Endothelial cell of umbilical vein (primary cell): ENCODE measurements around the gene UPK3A. TPM values are rescaled to one million over a fixed set of nuclear protein-coding genes. Genes with fewer than 3 reads are reported as not detected.

ENCODE experiments used
- BruUV-seq: library from RNA; stranded (reverse); fragments of 400-500 nt; replicated peaks from 2 replicates; lab custom pipeline; 2021; lab: Mats Ljungman, UMichigan
- CTCF ChIA-PET: fragments of 300-600, 350-600 bp; sonication (Branson Sonifier 250); formaldehyde crosslinking; loops from one replicate; lab custom pipeline; 2021; ENCODE audit warnings: antibody characterized with exemption, inconsistent platforms; lab: Charles Lee
- POLR2A ChIA-PET: fragments of 300-600, 350-600 bp; sonication (Branson Sonifier 250); formaldehyde crosslinking; loops from one replicate; lab custom pipeline; 2021; ENCODE audit warnings: antibody characterized with exemption, inconsistent platforms; lab: Charles Lee
- DNase-seq: peaks from one replicate; pipeline ENCODE4 v3.0.0-alpha.2; 2011; ENCODE audit warnings: low read depth, low spot score
- FAIRE-seq: peaks from 2 replicates; lab custom pipeline; 2011; peaks lifted over from hg19 to GRCh38; lab: Jason Lieb, UNC
- H2AFZ ChIP-seq: 2 replicates; pipeline ENCODE4 v1.6.0; 2012; ENCODE audit warnings: low read depth, low read length, control low read depth, inconsistent platforms
- H3K27ac ChIP-seq: 2 replicates; pipeline ENCODE4 v1.5.1; 2011; ENCODE audit warnings: low read depth, mild to moderate bottlenecking, control low read depth, low read length, moderate library complexity; ENCODE audit not compliant: insufficient read depth
- H3K27me3 ChIP-seq, 2 experiments: 2 replicates each; pipeline versions ENCODE4 v1.6.0 to v1.6.1; 2011; ENCODE audit warnings: low read length in 2 of 2, mixed read lengths in 1 of 2; ENCODE audit not compliant: control insufficient read depth in 2 of 2, insufficient read depth in 2 of 2
- H3K36me3 ChIP-seq, 2 experiments: 2 replicates in 1 of 2; 3 replicates in 1 of 2; pipeline ENCODE4 v1.5.1; 2011; ENCODE audit warnings: low read length in 2 of 2, mild to moderate bottlenecking in 1 of 2, moderate library complexity in 1 of 2; ENCODE audit not compliant: control insufficient read depth in 2 of 2, insufficient read depth in 2 of 2; ENCODE audit errors: extremely low read depth in 1 of 2
- H3K4me1 ChIP-seq: 3 replicates; pipeline ENCODE4 v1.5.1; 2011; ENCODE audit warnings: mild to moderate bottlenecking, low read length; ENCODE audit not compliant: control insufficient read depth, insufficient read depth; ENCODE audit errors: extremely low read depth
- H3K4me2 ChIP-seq: 2 replicates; pipeline ENCODE4 v1.6.1; 2011; ENCODE audit warnings: low read length, control low read depth, mixed read lengths; ENCODE audit not compliant: insufficient read depth
- H3K4me3 ChIP-seq, 3 experiments: fragments of 200-600 bp in 1 of 3; sonication (generic), shearing (Covaris generic) in 1 of 3; replicated peaks in 1 of 3; 2 replicates each; pipeline ENCODE4 v1.5.1; 2011 to 2016; ENCODE audit warnings: control low read depth in 3 of 3, low read length in 3 of 3, mild to moderate bottlenecking in 2 of 3, inconsistent platforms in 1 of 3, low read depth in 1 of 3, moderate library complexity in 1 of 3; ENCODE audit not compliant: insufficient read depth in 1 of 3
- H3K79me2 ChIP-seq: 2 replicates; pipeline ENCODE4 v1.6.0; 2012; ENCODE audit warnings: low read length, inconsistent platforms; ENCODE audit not compliant: control insufficient read depth, insufficient read depth
- H3K9ac ChIP-seq: replicated peaks from 2 replicates; pipeline ENCODE3; 2011; ENCODE audit warnings: low read length, control low read depth; ENCODE audit not compliant: insufficient read depth; ENCODE audit errors: extremely low read depth
- H3K9me1 ChIP-seq: replicated peaks from 3 replicates; pipeline ENCODE4 v1.6.0; 2011; ENCODE audit warnings: mild to moderate bottlenecking, low read length; ENCODE audit not compliant: control insufficient read depth, insufficient read depth; ENCODE audit errors: extremely low read depth
- H3K9me3 ChIP-seq: replicated peaks from 2 replicates; pipeline ENCODE4 v1.5.1; 2012; ENCODE audit warnings: low read length, inconsistent platforms; ENCODE audit not compliant: control insufficient read depth, insufficient read depth
- H4K20me1 ChIP-seq: replicated peaks from 2 replicates; pipeline ENCODE3; 2011; ENCODE audit warnings: mild to moderate bottlenecking, low read length; ENCODE audit not compliant: control insufficient read depth, insufficient read depth; ENCODE audit errors: extremely low read depth
- EZH2 ChIP-seq: IDR thresholded peaks from 2 replicates; pipeline ENCODE4 v1.6.1; 2012; ENCODE audit warnings: borderline replicate concordance, low read depth, mild to moderate bottlenecking, moderate library complexity, low read length, inconsistent platforms; ENCODE audit not compliant: severe bottlenecking
- FOS ChIP-seq: IDR thresholded peaks from 2 replicates; pipeline ENCODE4 v1.6.1; 2011; ENCODE audit warnings: mild to moderate bottlenecking, low read length, moderate library complexity, borderline replicate concordance; ENCODE audit not compliant: insufficient read depth
- GATA2 ChIP-seq: IDR thresholded peaks from 2 replicates; pipeline ENCODE4 v1.7.0; 2011; ENCODE audit warnings: low read depth, mild to moderate bottlenecking, moderate library complexity, mixed read lengths, low read length; ENCODE audit not compliant: insufficient read length, insufficient read depth
- JUN ChIP-seq: IDR thresholded peaks from 2 replicates; pipeline ENCODE4 v1.6.1; 2011; ENCODE audit warnings: borderline replicate concordance, low read depth; ENCODE audit not compliant: insufficient read length, insufficient read depth
- MYC ChIP-seq: IDR thresholded peaks from one replicate; pipeline ENCODE4 v1.6.1; 2011; ENCODE audit warnings: mild to moderate bottlenecking, low read depth, low read length
- POLR2A ChIP-seq: IDR thresholded peaks from 2 replicates; pipeline ENCODE4 v1.6.1; 2012; ENCODE audit warnings: low read depth, mild to moderate bottlenecking, control low read depth, low read length
- POLR2AphosphoS5 ChIP-seq: IDR thresholded peaks from 2 replicates; pipeline ENCODE4 v1.6.1; 2012; ENCODE audit warnings: low read depth, mild to moderate bottlenecking, control low read depth, low read length, moderate library complexity; ENCODE audit not compliant: insufficient read depth
- dilution Hi-C: fragments of 300-500 bp; cut with MboI; formaldehyde crosslinking; loops from one replicate; pipeline ENCODE4 v1.15.0; 2019; ENCODE audit warnings: low sequenced_read_pairs; ENCODE audit not compliant: extremely low pct_ligation_motif_present
- intact Hi-C: fragments of 100-400 bp; cut with micrococcal nuclease; formaldehyde crosslinking; loops from one replicate; pipeline ENCODE4 v1.10.0; 2022
- polyA plus RNA-seq, 4 experiments: library from polyadenylated mRNA; depleted of rRNA in 3 of 4; stranded (reverse) in 3 of 4; unstranded in 1 of 4; fragments of >200 nt; gene quantifications; 2 replicates each; pipeline versions ENCODE4 v1.2.1 to v1.2.3, GENCODE V29; 2011 to 2012; ENCODE audit warnings: missing spikeins in 1 of 4
- total RNA-seq: library from RNA; stranded (reverse); gene quantifications from 2 replicates; pipeline ENCODE4 v1.2.3, GENCODE V29; 2021
- TF ChIP-seq, protein P1 (sequence below): IDR thresholded peaks from 2 replicates; pipeline ENCODE4 v1.6.1; 2011; ENCODE audit not compliant: insufficient read depth, insufficient read length
- TF ChIP-seq, protein P2 (sequence below), 2 donors: IDR thresholded peaks; 1 replicate in 1 of 2; 2 replicates in 1 of 2; pipeline ENCODE4 v1.5.1; 2011; ENCODE audit warnings: low read length in 2 of 2, mild to moderate bottlenecking in 2 of 2, moderate library complexity in 2 of 2, control low read depth in 1 of 2, inconsistent platforms in 1 of 2, low read depth in 1 of 2; ENCODE audit not compliant: insufficient read depth in 1 of 2; ENCODE audit errors: extremely low read depth in 1 of 2

UPK3A gene
- total and polyA plus RNA-seq, 2 donors (not counting 3 experiments of a cell fraction or from before 2014, with no cell fraction given), result not detected

DNA sequence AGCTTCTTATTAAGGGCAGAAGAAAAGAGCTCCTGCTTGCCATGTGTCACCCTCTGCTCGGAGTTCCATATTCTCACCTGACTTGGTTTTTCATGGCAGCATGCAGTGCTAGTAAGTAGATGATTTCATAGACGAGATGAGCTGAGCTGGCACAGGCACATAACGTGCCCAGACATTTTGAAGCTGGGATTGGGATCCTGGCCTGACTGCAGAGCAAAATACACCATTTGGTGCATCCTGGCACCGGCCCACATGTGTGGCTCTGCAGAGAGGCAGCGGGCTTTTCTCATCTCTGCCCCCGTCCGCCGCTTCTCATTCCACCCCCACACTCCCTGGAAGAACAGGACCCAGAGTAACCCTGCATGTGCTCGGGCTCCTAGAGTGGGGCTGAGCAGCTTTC, 49.8 kb downstream of the UPK3A start:
- dilution Hi-C loops, result no loop called here

More for the DNA sequence above, 49.8 kb downstream of the UPK3A start:
- Histone ChIP-seq H3K4me2 (no peak overlapping the region), H3K36me3 (peaks cover 5 to 16% of the 10 kb centered on the region in 2 experiments), H3K4me1 (peaks cover 22% of the 10 kb centered on the region), H3K9me1 (no peaks in the 10 kb centered on the region), H3K9ac (no peak overlapping the region), H4K20me1 (no peaks in the 10 kb centered on the region), H3K27me3 (no peaks in the 10 kb centered on the region), H3K79me2 (no peaks in the 10 kb centered on the region), H2AFZ (no peak overlapping the region), H3K4me3 (no peak overlapping the region), H3K9me3 (no peaks in the 10 kb centered on the region), H3K27ac (no peak overlapping the region)
- TF ChIP-seq POLR2AphosphoS5, result no peak
- no peak for TF ChIP-seq FOS
- no peak for TF ChIP-seq JUN
- TF ChIP-seq, protein P1, sequence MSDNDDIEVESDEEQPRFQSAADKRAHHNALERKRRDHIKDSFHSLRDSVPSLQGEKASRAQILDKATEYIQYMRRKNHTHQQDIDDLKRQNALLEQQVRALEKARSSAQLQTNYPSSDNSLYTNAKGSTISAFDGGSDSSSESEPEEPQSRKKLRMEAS, result no peak
- TF ChIP-seq GATA2, result no peak
- TF ChIP-seq EZH2, result no peak
- no peak for TF ChIP-seq MYC
- TF ChIP-seq, protein P2, sequence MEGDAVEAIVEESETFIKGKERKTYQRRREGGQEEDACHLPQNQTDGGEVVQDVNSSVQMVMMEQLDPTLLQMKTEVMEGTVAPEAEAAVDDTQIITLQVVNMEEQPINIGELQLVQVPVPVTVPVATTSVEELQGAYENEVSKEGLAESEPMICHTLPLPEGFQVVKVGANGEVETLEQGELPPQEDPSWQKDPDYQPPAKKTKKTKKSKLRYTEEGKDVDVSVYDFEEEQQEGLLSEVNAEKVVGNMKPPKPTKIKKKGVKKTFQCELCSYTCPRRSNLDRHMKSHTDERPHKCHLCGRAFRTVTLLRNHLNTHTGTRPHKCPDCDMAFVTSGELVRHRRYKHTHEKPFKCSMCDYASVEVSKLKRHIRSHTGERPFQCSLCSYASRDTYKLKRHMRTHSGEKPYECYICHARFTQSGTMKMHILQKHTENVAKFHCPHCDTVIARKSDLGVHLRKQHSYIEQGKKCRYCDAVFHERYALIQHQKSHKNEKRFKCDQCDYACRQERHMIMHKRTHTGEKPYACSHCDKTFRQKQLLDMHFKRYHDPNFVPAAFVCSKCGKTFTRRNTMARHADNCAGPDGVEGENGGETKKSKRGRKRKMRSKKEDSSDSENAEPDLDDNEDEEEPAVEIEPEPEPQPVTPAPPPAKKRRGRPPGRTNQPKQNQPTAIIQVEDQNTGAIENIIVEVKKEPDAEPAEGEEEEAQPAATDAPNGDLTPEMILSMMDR (IDR thresholded peaks at IDR 0.05; ENCODE audit: extremely low read depth in 1 of 2, insufficient read depth in 1 of 2, low read depth in 1 of 2, low read length in 2 of 2), result no peak
- TF ChIP-seq POLR2A, result no peak
- DNase-seq, result no peak
- no peak for FAIRE-seq
- POLR2A ChIA-PET, result interaction anchor here (1.5 kb wide), 1 partner anchor 17 kb away, joined by 4 read pairs; no protein-coding TSS in a partner anchor
- intact Hi-C loops, result no loop called here
- no TSS peak for BruUV-seq
- CTCF ChIA-PET, result interaction anchor here (1.3 to 4.0 kb wide), 3 partner anchors 12 to 100 kb away, joined by 3 to 22 read pairs (median 9); no protein-coding TSS in a partner anchor
